SK-N-MC (cell line): ENCODE results near the gene TMCC2.

Source experiments
- EZH2 ChIP-seq: fragments of 200-600 bp; sonication (generic); IDR thresholded peaks from one replicate; pipeline ENCODE4 v1.6.1; 2017; ENCODE audit warnings: antibody characterized with exemption
- POLR2AphosphoS5 ChIP-seq: IDR thresholded peaks from 2 replicates; pipeline ENCODE4 v1.6.1; 2012; ENCODE audit warnings: mild to moderate bottlenecking, low read depth, low read length, borderline replicate concordance

DNA sequence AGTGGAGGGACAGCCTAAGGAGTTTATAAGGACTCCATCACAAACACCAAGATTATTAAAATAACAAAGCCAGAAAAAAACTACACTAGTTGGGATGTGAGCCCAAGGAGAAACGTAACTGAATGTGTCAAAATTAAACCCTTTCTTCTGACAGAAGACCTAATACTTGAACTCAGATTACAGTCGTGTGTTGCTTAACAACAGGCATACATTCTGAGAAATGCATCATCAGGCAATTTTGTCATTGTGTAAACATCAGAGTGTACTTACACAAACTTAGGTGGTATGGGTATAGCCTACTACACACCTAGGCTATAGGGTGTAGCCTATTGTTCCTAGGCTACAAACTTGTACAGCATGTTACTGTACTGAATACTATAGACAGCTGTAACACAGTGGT lies 39.6 kb upstream of the TMCC2 start:
- TF ChIP-seq POLR2AphosphoS5 = no peak
- TF ChIP-seq EZH2 = no peak
